ENCODE measurements around the gene RGS14.

GRCh38 chr5:177397875-177398390 lies 40.2 kb downstream of the RGS14 start:
- TF ChIP-seq CTCF (conservative IDR thresholded peaks at IDR 0.05; ENCODE audit: low read length) (no peak), EZH2phosphoT487 (IDR thresholded peaks at IDR 0.05; ENCODE audit: borderline replicate concordance) (no peak)
